Fibroblast of peridontal ligament (primary cell): Measurements from ENCODE around the gene MAGI2.
A peak's percentile ranks its signal among the peaks of the same experiment; 100 is the strongest.

ENCODE experiments used
- DNase-seq: peaks from one replicate; pipeline ENCODE4 v3.0.0-alpha.2; 2010; ENCODE audit errors: extremely low read depth

The MAGI2 gene

DNA sequence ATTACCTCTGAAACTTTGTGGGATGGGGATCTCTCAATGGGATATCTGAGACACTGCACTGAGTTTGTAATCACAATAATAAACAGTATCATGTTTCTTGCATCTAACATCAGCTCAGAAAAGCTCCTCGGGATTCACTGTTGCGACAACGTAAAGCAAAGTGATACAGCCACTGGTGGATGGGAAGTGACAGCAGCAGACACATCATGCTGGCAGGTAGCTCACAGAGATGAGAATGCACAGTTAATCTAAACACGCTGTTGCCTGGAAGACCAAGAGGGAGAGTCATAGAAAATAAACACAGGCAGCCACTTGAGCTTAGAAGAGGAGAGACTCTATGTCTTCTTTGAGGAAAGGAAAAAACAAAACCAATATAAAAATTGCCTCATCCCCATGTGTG lies 513.8 kb downstream of the MAGI2 start:
- no peak for DNase-seq

DNA sequence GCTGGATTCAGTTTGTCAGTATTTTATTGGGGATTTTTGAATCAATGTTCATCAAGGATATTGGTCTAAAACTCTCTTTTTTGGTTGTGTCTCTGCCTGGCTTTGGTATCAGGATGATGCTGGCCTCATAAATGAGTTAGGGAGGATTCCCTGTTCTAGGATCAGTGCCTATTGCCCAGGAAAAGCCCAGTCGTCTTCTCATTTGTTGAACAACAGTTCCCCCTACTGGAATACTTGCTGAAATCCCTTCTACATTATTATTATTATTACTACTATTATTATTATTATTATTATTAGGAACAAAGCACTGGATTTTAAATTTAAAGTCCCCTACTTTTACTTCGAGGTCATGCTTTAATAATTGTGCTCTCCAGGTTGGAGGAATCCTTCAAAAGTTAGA lies 528.9 kb downstream of the MAGI2 start:
- DNase-seq = peak; percentile 62

DNA sequence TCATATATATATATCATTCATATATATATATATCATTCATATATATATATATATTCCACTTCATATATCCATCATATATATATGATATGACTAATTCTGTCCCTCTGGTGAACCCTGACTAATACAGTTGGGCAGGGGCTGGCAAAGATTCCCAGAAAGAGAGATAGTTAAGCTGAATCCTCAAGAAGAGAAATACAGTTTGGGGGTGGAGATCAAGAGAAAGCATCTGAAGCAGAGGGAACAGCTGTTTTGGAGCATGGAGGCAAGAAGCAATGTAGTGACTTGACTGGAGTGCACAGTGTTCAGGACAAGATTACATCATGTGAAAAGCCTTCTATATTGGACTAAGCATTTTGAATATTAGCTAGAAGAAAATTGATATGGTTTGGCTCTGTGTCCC lies 540.7 kb downstream of the MAGI2 start:
- DNase-seq = peak; percentile 49

DNA sequence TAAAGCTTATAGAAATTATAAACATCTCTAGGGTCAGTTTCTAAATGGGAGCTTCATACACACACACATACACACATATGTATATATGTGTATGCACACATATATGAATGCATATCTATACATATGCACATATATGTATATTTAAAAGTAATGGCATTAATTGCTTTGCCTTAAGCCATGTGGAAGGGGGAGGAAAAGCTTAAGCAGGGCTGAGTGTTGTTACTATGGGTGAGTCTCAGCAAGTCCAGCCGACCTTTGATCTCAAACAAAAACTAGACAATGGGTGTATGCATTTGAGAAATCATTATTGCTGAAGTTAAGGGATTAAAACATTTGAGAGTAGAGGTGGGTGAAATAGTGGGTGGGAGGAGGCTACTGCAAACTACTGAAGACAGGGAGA lies 546.7 kb downstream of the MAGI2 start:
- DNase-seq = no peak

DNA sequence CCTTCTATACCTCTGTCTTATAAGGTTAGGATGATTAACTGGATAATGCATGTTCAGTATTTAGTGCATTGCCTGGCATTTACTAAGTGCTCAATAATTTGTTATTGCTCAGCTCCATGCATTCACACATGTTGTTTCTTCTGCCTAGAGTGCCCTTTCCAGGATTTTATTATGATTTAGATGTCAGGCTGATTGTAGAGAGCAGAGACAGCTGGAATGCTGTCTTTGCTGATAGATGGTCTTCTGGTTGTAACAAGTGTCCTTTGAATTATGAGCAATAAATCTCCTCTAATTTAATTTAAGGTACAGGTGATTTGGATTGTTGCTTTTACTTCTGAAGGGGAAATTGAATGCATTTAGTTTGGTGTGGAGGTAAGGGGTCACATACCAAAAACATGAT lies 548.0 kb downstream of the MAGI2 start:
- DNase-seq = no peak

DNA sequence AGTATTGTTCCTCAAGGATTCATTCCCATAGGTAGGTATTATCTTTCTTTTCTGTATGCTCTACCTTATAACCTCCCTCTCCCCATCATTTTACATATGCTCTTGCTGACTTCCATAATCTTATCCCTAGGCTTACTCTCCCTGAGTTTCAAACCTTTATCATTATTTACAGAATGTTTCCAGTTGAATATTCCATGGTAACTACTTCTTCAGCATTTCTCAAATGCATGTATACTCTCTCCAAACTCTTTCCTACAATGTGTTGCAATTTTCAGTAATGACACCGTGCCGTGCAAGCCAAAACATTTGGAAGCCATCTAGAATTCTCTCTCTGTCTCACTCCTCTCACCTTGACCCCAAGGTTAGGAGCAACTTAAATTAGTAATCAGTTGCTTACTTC lies 548.5 kb downstream of the MAGI2 start:
- DNase-seq = no peak

DNA sequence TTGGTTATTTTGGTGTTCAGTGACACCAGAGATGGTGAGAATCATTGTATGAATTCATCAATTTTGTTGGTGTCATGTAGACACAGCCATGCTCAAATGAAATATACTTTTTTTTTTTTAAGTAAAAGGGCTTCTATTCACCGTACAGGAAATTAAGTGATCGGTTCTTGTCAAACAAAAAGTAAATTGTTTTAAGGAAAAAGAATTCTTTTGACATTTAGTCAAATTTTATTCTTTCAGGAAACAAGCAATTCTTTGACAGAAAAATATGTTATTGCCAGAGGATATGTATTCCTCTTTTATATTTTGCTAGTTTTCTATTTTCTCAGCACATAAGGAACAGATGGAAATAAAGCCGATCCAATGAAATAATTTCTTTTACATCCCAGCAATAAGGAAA lies 551.9 kb downstream of the MAGI2 start:
- DNase-seq = no peak

DNA sequence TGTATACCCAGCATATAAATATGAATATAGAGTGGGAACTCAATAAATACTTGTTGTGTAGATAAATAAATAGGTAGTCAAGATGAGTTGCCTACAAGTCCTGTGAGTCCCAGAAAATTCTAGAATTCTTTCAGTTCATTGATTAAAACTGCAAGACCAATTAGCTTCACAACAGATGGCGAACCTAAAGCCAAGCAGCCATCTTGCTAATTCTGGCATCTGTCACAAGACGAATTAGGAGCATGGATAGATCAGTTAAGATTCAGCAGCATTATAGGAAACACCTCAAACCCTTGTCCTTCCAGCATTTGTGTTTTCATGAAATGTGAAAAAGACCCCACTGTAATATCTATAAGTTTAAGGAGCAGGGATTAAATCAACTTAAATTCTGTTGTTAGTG lies 552.7 kb downstream of the MAGI2 start:
- DNase-seq = no peak

DNA sequence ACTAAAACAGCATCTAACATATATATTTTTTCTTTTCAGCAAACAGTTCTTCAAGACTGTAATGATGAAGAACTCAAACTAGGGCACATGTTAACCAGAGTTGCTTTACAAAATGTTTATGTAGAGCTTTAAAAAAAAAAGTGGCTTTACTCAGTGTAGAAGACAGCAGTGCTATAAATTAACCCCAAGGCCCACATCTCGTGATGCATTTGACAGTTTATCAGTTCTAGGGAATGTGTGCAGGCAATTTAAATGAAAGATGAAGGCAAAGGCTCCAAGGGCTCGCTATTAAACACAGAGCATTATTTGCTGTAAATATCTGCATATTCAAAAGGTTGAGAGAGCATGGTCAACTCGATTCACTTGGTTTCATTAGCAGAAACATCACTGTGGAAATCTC lies 558.1 kb downstream of the MAGI2 start:
- DNase-seq = no peak

DNA sequence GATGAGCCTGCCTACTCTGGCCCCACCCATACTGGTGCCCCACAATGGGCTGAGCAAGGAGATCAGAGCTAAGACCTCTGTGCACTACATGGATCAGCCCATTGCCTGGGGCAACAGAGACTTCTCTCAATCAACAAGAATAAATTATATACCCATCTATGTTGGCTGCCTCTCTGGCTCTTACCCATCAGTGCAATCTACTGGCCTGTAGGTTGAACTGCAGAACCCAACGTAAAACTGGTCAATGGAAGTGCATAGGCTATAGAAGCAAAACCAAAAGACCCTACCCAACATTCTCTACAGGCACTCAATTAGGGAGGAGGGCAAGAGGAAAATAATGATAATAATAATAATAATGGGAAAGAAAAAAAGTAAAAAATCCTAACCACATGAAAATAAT lies 574.3 kb downstream of the MAGI2 start:
- no peak for DNase-seq

DNA sequence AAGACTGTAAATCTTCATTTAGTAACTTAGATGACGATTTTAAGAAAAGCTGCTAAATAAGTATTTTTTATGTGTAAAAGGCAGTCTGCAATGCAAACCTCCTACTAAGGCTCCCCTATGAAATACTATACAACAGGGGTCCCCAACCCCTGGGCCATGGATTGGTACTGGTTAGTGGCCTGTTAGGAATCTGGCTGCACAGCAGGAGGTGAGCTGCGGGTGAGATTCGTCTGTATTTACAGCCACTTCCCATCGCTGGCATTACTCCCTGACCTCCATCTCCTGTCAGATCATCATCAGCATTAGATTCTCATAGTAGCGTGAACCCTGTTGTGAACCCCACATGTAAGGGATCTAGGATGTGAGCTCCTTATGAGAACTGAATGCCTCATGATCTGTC lies 580.4 kb downstream of the MAGI2 start:
- no peak for DNase-seq

DNA sequence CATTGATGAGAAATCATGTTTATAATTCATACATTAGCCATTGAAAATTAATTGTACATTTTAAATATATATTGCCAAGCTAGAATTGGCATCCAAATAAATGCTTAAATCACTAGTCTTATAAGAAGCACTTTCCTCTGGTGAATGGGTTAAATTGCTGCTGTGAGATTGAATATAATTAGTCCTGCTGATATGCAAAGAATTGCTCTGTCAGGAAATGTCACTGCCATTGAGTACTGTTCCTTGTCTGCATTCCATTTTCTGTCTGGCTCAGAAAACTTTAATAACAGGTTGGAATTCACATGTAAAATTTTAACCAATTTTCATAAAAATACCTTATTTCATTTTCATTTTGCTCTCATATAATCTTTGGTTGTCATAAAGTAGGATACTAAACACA lies 589.1 kb downstream of the MAGI2 start:
- no peak for DNase-seq

DNA sequence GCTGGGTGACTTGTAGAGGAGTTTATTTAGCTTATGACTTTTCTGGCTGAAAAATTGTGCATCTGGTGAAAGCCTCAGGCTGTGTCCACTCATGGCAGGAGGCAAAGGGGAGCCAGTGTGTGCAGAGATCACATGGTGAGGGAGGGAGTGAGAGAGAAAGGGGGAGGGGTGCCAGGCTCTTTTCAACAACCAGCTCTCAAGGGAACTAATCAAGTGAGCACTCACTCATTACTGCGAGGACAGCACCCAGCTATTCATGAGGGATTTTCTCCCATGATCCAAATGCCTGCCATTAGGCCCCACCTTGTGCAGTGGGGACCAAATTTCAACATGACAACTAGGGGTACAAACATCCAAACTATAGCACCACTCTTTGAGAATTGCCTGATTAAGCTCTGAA lies 590.2 kb downstream of the MAGI2 start:
- no peak for DNase-seq

DNA sequence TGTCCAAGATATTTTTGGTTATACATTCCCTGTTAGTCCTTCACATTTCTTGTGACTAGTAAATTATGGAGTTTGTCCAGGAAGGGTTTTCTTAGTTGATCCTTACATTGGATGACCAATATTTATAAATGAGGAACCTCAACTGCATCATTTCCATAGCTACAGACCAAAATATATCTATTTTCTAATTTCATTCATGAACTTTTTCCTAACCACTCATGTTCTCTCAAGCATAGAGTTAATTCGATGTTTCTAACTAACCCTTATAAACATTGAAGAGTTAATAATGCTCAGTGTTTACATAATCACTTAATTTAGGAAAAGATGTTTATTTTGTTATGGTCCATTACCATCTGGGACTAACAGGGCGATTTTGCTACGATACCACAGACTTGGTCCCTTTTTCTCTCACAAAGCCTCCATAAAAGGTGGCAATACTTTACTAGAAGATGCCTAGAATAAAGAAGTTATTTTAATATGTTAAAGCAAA lies 591.0 kb downstream of the MAGI2 start:
- peak; percentile 13 for DNase-seq

DNA sequence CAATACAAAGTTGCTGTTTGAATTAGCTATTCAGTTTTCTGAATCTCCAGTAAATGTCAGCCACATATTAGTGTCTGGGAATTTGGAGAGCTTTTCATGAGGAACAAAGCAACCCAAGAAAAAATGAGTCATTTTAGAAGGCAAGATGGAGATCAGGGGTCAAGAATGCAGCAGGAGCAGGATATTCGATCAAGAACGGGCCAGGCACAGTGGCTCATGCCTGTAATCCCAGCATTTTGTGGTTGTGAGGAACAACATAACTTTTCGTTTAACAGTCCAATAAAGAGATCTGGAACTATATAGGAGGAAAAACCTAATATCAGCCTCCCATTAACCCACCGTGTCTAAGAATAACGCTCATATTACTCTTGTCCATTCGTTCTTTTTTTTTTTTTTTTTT lies 600.5 kb downstream of the MAGI2 start:
- peak; percentile 27 for DNase-seq

DNA sequence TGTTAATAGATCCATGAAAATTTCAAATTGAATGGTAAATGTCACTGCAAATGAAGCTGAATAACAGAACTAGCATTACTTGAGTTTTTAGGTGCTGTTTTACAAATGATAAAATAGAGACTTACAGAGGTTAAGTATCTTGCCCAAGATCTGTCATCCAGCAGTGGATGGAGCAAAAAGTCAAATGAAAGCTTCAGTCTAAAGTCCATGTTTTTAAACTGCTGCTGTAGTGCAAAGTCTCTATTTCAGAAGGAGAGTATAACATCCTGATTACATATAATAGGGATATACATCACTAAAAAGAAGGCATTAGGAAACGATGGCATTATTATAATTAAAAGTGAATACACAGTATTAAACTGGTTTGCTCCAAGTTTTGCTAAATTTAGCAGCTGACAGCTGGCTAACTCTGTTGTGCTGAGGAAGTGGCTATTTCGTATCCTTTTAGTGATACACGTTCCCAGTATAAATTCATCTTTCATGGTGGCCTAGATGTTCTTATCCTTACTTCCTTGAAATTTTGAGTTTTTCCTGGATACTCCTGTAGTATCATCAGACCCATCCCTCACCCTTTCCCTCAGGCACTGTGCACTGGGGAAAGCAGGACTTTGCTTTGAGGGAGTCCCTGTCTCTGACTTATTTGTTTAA lies 603.2 kb downstream of the MAGI2 start:
- no peak for DNase-seq

DNA sequence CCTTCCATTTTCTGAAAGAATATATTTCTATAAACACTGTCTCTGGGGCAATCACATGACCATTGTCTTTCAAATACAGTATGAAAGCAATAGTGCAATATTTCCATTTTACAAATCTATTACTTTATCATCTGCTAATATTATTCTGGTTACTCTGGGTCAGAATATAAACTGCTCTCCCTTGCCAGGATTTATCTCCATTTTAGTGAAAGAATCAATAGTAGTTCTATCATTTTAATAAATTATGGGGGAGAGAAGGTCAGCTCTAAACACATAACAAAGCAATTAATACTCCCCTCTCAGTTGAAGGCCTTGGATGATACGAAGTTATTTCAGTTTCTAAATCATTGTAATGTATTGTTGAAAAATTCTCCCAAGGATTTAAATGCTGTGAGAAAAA lies 608.3 kb downstream of the MAGI2 start:
- DNase-seq = no peak

DNA sequence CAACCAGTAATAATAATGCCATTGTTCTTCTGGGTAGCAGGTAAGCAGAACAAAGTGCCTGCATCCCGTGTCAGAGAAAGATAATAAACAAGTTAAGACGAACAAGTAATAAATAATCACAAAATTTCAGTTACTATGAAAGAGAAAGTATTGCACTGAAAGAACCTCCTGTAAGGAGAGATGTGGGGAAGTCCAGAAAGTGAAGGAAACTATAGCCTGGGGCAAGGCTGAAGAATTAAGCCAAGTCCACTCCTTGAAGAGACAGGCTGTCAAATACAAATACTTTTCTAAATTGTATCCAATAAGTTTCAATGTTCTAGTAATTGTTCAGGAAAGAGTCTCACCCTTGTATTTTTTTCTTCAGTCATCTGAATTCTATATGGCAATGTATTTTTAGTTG lies 611.4 kb downstream of the MAGI2 start:
- DNase-seq = no peak

DNA sequence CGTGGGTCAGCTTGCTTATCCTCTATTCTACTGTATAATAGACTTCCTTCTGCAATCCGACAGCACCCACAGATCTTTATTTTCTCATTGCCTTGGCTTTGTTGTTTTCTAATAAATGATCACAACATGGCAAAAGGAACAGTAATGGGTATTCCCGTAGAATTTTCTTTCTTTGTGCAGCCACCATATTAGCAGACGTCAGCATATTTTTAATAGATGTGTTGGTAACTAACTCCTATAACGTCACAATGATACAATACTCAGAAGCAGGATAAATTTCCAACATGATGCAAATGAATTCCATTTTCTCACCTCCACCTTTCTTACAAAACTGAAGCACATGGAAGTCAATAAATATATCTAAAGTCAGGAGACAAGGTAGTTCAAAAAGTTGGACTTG lies 617.6 kb downstream of the MAGI2 start:
- no peak for DNase-seq

DNA sequence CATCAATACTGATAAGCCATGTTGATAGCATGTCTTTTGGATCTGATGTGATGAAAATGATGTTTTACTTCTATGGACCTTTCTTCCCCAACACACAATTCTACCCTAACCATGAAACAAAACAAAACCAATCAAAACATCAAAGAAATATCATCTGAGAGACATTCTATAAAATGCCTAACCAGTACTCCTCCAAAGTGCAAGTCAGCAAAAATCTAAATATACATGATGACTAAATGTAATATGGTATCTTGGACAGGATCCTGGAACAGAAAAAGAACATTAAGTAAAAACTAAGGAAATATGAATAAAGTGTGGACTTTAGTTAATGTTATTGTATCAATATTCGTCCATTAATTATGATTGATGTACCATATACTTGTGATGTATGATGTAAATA lies 625.1 kb downstream of the MAGI2 start:
- DNase-seq = peak; percentile 47

DNA sequence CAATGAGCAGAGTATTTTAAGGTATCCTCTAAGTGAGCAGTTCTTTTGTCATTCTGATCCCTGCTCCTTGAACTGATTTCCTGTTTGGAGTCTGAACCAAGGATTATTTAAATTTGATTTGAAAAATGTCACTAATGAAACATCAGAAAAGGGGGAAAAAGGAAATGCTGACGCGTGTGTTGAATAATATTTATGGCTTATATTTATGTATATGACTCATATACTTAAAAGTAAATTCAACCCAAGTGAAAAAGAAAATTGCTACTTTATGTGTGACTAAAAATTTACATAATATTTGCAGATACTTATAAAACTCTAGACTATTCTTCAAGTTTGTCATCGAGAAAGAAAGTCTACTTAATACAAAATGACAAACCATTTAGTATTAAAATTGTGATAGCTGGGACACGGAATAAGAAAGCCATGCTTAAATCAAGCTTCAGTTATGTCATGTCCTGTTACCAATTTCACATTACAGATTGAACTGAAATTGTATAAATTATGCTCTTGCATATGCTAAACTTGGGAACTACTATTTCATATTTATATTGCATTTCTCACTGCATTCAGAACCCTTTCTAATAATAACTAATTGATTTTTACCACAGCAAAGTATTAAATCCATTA lies 649.9 kb downstream of the MAGI2 start:
- DNase-seq = no peak

DNA sequence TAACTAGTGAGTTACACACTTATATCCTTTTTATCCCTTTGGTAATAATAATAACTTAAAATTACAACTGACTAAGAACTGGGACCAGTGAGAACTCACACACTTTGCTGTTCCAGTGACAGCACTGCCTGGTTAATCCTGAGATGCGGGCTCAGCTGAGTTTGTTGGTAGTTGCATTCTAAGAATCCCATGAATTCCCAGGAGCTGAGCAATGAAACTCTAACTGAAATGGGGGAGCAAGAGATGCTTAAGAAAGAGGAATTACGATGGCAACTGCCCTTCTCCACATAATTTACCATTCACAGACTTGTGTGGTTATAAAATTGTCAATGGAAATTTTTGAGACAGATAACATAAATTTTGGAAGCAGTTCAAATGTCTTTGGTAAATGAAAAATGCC lies 659.4 kb downstream of the MAGI2 start:
- DNase-seq = peak; percentile 54

DNA sequence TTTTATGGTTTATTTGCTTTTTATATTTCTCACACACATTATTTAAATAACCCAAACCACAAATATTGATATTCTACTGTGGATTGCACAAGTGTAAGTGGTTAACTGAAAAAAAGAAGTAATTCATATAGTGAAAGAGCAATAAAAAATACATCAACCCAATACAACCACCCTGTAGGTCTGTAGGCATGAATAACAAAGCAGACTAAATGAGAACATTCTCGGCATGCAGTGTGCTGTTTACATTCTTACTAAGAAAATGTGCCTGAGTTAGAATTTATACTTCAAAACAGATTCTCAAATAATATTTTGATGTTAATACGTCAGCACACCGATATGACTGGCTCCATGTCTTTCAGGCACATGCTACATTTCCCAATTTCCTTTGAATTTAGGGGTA lies 660.8 kb downstream of the MAGI2 start:
- no peak for DNase-seq

DNA sequence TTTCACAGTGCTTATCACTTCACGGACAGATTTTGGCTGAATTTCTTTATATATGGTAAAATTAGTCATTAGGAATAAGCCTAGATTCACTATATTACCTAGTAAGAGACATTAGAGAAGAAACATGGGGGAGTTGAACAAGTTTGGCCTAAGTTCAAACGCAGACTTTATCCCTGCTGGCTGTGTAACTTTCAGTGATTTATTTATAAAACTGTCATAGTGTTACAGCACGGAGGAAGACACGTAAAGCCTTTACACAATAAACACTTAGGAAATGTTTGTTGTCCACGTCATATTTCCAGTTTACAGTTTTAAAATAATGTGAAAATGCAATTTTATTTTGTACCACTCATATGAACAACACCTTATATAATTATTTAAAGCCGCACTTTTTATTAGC lies 661.5 kb downstream of the MAGI2 start:
- DNase-seq = no peak
